Stimulated activated CD8-positive, alpha-beta memory T cell treated with anti-CD3 and anti-CD28 coated beads, Interleukin-7, amount 100 ng/mL, for 24 hours (primary cell): ENCODE results near the gene SV2C.
"Not testable (repeated sequence)": the region's sequence is repeated elsewhere in the genome, so short reads cannot be mapped to it uniquely, and the experiment has no call there.

Experiments
- DNase-seq: peaks from one replicate; pipeline ENCODE4 v3.0.0-alpha.2; 2020; ENCODE audit warnings: low read depth

SV2C gene

GRCh38 chr5:76257225-76257833, 174.1 kb downstream of the SV2C start:
- DNase-seq, result no peak

GRCh38 chr5:76257897-76258296, 174.7 kb downstream of the SV2C start:
- no peak for DNase-seq

- no peak for DNase-seq
Measured at GRCh38 chr5:76264681-76265080, 181.5 kb downstream of the SV2C start.

GRCh38 chr5:76269259-76269931, 186.2 kb downstream of the SV2C start:
- DNase-seq, result no peak

- no peak for DNase-seq
Measured at GRCh38 chr5:76269932-76270610, 186.9 kb downstream of the SV2C start.

- no peak for DNase-seq
Measured at GRCh38 chr5:76271836-76272235, 188.7 kb downstream of the SV2C start.

GRCh38 chr5:76273206-76273885, 190.2 kb downstream of the SV2C start:
- no peak for DNase-seq

GRCh38 chr5:76274571-76274970, 191.4 kb downstream of the SV2C start:
- DNase-seq, result no peak

GRCh38 chr5:76277736-76278135, 194.6 kb downstream of the SV2C start:
- DNase-seq, result no peak

GRCh38 chr5:76278261-76278789, 195.1 kb downstream of the SV2C start:
- DNase-seq, result no peak

GRCh38 chr5:76280494-76280893, 197.3 kb downstream of the SV2C start:
- DNase-seq, result no peak

GRCh38 chr5:76283670-76284069, 200.5 kb downstream of the SV2C start:
- no peak for DNase-seq

GRCh38 chr5:76289692-76290091, 206.5 kb downstream of the SV2C start:
- DNase-seq, result no peak

- no peak for DNase-seq
Measured at GRCh38 chr5:76290321-76290757, 207.2 kb downstream of the SV2C start.

- DNase-seq, result no peak
Measured at GRCh38 chr5:76291305-76292077, 208.3 kb downstream of the SV2C start.

- no peak for DNase-seq
Measured at GRCh38 chr5:76292620-76293322, 209.6 kb downstream of the SV2C start.

- DNase-seq, result no peak
Measured at GRCh38 chr5:76294573-76294972, 211.4 kb downstream of the SV2C start.

- no peak for DNase-seq
Measured at GRCh38 chr5:76298852-76299251, 215.7 kb downstream of the SV2C start.

- DNase-seq, result no peak
Measured at GRCh38 chr5:76299592-76299991, 216.4 kb downstream of the SV2C start.

- DNase-seq, result not testable (repeated sequence)
Measured at GRCh38 chr5:76301932-76302331, 218.7 kb downstream of the SV2C start.

GRCh38 chr5:76302661-76303060, 219.5 kb downstream of the SV2C start:
- not testable (repeated sequence) for DNase-seq
